Choroid plexus epithelial cell (primary cell): ENCODE data around the gene GPR183.

Source experiments
- DNase-seq: peaks from one replicate; pipeline ENCODE4 v3.0.0-alpha.2; 2010; ENCODE audit warnings: low read depth
- H3K4me3 ChIP-seq: 2 replicates; pipeline ENCODE4 v1.5.1; 2011; ENCODE audit warnings: low read depth, mild to moderate bottlenecking, control low read depth, low read length, moderate library complexity
- TF ChIP-seq, protein P1 (sequence below): conservative IDR thresholded peaks from 2 replicates; pipeline ENCODE4 v1.5.1; 2011; ENCODE audit warnings: low read depth, mild to moderate bottlenecking, control low read depth, inconsistent platforms, low read length, moderate library complexity

GPR183 gene

DNA sequence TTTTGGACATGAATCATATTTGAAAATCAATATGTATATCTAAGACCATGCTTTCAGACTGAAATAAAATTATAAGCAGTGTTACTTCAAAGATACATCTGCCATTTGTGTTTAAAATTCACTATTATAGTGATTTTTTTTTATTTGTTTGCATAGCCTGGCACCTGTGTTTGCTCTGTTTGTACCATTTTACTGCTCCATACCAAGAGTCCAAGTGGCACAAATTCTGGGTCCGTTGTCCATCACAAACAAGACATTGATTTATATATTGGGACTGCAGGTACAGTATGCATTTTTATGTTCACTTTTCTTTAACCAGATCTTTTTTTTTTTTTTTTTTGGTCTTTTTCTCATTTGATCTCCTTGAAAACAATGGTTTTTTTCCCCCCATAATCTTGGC is 6.7 kb upstream of the GPR183 start:
- no peak for DNase-seq
- TF ChIP-seq, protein P1, sequence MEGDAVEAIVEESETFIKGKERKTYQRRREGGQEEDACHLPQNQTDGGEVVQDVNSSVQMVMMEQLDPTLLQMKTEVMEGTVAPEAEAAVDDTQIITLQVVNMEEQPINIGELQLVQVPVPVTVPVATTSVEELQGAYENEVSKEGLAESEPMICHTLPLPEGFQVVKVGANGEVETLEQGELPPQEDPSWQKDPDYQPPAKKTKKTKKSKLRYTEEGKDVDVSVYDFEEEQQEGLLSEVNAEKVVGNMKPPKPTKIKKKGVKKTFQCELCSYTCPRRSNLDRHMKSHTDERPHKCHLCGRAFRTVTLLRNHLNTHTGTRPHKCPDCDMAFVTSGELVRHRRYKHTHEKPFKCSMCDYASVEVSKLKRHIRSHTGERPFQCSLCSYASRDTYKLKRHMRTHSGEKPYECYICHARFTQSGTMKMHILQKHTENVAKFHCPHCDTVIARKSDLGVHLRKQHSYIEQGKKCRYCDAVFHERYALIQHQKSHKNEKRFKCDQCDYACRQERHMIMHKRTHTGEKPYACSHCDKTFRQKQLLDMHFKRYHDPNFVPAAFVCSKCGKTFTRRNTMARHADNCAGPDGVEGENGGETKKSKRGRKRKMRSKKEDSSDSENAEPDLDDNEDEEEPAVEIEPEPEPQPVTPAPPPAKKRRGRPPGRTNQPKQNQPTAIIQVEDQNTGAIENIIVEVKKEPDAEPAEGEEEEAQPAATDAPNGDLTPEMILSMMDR: no peak
- H3K4me3 ChIP-seq: no peak overlapping the region

DNA sequence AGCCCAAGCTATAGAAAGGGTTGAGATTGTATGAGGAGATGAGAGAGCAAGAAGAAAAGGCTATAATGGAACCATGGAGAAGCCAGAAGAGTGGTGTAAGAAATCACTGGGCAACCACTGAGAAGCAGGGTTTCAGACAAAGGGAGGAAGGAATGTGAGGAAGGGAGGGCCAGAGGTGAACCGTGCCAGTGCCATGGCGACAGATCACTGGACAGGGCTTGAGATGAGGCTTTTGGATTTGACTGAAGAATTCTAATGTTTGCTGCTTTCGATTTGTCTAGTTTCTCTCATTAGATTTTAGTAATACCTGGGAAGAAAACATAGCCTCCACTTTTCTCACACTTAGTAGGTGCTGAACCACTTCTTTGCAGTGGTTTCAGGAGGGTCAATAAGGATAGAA is 6.3 kb upstream of the GPR183 start:
- TF ChIP-seq, protein P1: no peak
- no peak overlapping the region for H3K4me3 ChIP-seq
- no peak for DNase-seq

DNA sequence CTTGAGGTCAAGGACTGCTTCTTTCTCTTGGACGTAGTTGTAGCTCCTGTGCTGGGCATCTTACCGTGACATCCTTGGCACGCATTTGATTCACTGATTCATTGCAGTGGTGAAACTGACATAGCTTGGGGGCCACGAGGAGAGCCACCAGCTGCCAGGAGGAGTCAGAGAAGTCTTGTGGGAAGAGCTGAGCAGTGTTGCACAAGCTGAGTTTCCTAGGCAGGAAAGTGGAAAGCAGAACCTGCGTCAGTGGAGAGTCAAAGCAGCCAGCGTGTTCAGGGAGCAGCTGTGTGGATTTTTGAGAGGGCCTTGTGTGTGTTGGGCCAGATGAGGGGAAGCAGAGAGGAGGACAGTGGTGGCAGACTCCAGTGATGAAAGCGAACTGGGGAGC is 5.3 kb upstream of the GPR183 start:
- TF ChIP-seq, protein P1: no peak
- DNase-seq: peak; percentile 94
- H3K4me3 ChIP-seq: no peak overlapping the region

DNA sequence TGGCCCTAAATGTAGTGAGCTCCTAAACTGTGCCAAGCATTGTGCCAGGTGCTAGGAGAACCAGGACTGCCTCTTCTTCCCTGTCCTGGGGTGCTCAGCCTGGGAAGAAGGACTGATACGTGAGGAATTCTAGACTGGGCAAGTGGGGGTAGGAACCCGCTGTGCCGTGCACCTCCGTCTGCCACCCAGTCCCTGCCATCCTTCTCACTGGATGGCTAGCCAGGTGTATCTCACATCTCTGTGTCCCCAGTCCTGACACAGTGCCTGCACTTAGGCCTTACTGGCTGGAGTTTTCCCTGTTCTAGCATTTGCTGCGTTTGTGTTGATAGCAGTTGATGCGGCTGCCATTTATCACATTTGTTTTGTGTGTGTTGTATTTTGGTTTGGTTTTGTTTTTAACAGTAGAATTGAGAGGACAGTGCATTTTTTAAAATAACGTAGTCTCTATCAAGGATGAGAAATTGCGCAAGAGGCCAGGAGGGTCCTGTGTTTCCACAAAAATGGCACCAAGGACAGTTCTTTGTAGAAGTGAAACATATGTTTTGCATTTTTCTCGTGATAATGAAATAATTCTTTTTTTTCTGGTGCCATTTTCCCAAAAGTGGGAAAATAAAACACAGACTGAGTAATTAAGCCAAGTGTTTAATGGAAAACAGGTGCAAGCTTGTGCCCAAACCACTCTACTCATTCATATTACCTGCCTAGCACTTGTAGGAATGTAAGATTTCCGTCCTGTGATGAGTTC is 4.7 kb upstream of the GPR183 start:
- no peak for DNase-seq
- TF ChIP-seq, protein P1: no peak
- H3K4me3 ChIP-seq: no peak overlapping the region

DNA sequence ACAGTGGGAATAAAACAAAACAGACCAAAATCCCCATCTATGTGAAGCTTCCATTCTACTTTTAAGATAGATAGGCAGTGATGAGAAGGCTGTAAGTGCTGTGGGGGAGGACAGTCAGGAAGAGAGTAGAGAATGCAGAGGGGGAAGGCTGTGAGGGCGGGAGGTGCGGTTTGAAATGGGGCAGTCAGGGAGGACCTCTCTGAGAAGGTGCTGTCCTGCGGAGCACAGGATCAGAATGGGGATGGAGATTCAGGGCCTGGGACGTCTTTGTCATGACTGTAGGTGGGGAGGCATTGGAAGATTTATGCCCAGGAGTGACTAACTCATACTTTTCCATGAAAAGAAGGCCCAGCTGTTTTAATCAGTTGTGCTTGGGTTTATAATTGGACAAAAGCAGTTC is 3.9 kb upstream of the GPR183 start:
- H3K4me3 ChIP-seq: no peak overlapping the region
- no peak for DNase-seq
- TF ChIP-seq, protein P1: no peak

DNA sequence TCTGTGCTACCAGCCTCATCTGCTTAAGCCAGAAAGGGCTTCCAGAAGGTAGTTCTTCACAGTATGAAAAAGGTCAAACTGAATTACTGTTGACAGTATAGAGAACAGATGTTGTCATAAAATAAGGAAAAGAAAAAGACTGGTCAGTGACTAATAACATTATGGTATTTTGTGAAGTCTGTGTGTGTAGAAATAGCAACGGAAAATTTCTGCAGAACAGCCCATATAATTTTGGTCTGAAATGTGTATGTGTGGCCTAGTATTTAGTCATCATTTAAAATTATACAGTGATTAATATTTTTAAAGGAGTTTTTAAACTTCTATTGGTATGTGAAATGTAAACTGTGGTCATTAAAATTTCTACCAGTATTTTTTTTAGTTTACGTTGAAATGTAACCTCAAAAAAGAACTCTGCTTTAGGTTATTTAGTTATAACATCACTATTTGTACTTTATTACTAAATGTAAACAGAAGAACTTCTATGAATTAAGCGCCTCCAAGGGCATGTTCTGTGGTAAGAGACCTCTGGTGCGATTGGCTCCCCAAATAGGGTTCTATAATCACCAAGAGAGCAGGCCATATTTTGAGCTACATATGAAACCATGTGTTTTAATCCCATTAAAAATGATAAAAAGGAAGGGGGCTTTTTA is 3.3 kb upstream of the GPR183 start:
- TF ChIP-seq, protein P1: no peak
- no peak overlapping the region for H3K4me3 ChIP-seq
- peak; percentile 87 for DNase-seq

DNA sequence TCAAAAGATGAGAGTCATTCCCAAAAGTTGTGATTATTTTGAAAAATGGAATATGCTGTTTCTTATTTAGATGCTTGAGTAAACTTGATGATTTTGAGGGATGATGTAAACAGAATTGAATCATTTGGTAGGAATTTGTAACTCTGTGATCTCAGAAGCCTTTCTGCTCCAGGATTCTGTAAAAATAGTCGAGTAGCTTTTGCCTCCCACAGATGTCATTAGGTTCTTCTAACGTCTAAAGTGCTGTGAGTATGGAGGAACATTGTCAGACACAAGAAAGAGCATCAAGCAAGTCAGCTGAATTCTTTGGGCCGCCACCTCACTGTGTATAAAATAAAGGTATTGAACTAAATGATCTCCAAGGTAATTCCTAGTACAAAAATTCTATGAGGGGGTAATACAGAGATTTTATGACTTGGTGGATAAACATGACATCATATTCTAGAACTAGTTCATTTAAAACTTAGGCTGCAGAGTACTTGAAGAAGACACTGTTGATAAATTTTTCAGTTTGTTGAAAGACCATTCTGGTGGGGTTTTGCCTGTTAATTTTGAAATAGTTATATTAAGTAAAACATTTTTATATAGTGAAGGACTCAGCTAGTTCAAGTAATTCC is 1.4 kb upstream of the GPR183 start:
- H3K4me3 ChIP-seq: no peak overlapping the region
- TF ChIP-seq, protein P1: no peak
- peak; percentile 80 for DNase-seq
